GM19452 (cell line): ENCODE data around the gene KDELR3.

Experiments used
- ATAC-seq: cut with Tn5 transposase; IDR thresholded peaks from one replicate; pipeline ENCODE4 v1.9.1; 2021; ENCODE audit not compliant: unreplicated experiment

KDELR3 gene

DNA sequence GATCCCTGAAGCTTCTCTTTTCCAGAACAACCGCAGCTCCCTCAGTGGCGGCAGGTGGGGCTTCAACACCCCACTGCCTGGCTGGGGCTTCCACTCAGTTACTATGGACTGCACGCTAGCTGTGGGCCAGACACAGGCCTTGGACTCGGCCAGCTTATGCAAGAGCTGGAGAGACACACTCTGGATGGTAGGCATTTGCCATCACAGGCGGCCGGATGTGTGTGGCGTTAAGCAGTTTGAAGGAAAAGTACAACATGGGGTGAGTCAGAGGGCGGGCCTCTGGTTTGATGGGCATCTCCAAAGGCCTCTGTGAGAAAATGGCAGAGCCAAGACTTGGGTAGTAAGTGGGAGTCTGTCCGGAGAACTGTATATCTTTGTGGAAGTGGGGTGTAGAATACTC, 30.5 kb upstream of the KDELR3 start:
- ATAC-seq, result no peak

- ATAC-seq, result no peak
Measured at GRCh38 chr22:38440747-38441350, 27.0 kb upstream of the KDELR3 start.

DNA sequence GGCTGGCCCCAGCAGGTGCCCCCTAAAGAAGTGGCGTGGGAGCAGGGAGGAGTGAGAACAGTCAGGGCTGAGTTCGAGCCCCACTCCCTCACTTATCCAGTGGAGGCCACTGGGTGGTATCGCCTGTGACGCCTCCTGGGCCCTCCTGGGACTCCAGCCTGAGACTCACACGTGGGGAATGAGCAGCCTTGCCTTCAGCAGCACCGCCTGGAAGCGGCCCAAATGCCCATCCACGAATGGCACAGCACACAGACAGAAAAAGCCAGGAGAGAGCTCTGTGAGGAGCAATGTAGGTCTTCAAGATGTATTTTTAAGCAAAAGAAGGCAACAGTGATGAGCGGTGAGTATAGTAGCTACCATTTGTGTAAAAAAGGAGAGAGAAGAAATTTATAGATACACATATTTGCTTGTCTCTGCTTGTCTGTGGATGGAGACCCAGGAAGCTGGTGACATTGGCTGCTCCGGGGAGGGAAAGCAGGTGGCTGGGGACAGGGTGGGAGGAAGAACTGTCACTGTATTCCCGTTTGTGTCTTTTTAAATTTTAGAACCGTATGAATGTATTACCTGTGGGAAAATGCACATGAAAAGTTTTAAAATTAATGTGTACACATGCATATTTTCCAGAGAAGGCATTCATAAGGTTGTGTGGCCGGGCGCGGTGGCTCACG, 26.1 kb upstream of the KDELR3 start:
- no peak for ATAC-seq

GRCh38 chr22:38442967-38443627, 24.8 kb upstream of the KDELR3 start:
- ATAC-seq, result no peak

DNA sequence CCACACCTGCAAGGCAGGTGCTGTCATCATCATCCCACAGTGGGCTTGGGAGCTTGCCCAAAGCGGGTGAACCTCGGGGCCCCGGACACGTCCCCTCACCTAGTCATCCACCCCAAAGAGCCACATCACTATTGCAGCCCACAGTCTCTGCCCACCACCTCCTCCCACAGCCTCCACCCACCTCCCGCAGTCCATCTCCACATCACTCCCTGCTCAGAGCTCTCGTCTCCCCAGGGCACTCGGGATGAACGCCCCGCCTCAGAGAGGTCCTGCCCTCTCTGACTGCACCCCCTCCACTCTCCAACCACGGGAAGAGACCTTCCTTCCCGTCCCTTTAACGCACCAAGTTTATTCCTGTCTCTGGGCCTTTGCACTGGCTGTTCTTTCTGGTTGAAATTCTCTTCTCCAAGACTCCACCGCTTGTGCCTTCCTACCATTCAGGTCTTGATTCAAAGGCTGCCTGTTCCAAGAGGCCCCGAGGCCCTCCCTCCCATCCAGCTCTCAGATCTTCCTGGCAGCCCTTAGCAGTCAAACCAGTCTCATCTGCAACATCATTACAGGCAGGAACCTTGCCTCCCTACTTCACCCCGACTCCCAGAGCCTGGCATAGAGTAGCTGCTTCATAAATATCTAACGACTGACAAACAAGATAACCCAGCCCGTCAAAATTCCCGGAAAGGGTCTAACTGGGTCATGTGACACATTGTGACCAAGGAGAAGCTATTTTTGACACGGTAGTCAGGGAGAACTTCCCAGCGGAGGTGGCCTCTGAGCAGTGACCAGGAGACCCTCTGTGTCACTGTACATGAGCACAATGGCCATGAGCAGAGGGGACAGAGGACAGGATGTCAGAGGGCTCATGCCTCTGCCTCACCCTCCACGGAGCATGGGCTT, 24.0 kb upstream of the KDELR3 start:
- no peak for ATAC-seq

DNA sequence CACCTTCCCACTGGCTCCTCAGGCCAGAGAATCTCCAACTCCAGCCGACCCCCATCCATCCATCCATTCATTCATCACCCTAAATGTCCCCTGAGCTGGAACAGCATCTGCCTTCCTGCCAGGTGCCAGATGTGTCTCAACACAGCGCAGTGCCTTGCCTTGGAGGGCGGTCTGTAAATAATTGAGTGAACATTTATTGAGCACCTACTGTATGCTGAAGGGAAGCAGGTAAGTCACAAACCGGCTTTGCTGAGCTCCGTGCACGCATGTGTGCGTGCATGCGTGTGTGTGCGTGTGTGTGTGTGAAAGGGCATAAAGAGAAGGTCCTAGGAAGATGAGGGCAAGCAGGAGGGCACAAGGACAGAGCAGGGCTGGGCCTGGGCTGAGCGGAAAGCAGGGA, 23.1 kb upstream of the KDELR3 start:
- no peak for ATAC-seq

- ATAC-seq, result no peak
Measured at GRCh38 chr22:38446018-38446601, 21.8 kb upstream of the KDELR3 start.

- ATAC-seq, result no peak
Measured at GRCh38 chr22:38448945-38449745, 18.8 kb upstream of the KDELR3 start.

DNA sequence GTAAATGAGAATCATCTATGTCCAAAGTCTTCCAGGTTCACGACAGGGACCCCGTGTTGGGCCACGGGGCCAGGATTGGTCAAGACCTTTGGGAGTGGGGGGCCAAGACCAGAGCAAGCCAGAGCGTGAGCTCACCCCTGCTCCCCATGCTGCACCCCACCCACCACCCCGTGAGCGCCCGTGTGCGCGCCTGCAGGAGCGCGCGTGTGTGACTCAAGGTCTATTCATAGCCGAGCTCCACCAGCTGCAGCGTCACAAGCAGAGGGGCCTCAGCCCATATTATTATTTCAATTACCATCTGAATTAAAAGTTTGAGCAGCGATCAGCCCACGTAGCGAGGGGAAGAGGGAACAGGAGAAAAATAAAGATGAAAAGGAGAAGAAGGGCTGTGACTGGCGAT, 18.1 kb upstream of the KDELR3 start:
- no peak for ATAC-seq

DNA sequence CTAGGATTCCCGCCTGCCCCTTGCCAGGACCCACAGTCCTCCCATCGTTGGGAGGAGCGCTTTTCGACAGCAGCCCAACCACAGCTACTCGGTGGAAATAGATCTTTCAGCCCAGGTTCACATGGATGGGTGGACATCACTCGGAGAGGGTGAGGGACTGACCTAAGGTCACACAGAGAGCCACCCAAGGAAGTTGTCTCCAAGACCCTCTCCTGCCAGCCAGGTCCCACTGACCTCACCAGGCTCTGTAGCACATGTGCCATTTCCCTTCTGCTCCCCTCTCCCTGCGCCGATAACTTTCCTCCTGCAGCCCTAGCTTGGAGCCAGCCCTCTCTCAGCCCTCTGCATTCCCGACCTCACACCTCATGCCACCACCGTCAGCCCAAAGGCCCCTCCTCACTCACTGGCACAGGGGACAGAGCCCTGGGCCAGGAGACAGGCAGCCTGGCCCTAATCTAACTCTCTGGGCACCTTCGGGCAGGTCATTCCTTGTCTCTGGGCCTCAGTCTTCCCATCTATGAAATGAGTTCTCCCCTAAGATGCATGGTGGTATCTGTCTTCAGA, 17.6 kb upstream of the KDELR3 start:
- ATAC-seq, result no peak

GRCh38 chr22:38451404-38451803, 16.5 kb upstream of the KDELR3 start:
- no peak for ATAC-seq

GRCh38 chr22:38451864-38452263, 16.0 kb upstream of the KDELR3 start:
- ATAC-seq, result no peak

DNA sequence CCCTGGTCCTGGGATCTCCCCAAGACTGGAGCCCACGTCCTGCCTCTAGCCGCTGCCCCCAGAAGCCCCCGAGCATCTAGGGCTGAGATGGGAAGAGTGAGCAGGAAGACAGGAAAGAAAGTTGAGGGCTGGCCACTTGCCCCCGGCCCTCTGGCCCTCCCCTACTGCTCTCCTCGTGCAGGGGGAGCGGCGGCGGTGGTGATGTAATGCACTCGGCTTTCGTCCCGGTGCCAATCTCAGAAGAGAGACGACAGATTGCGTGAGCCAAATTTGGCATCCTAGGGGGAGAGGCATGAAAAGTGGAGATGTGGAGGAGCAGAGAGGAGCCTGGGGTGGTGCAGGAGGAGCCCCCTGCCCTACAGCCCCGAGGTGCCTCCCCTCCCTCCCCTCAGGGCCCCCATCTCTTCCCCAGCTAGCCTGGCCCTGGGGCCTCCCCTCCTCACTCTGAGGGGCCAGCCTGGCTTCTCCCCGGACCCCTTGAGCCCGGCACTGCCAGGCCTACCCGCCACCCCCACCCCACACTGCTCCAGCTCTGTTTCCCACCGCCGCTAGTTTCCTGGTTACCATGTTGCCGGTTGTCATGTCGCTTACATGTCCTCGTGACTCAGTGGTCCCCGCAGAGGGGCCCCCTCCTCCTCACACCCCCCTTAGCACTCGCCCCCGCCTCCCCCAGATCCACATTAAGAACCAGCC, 15.4 kb upstream of the KDELR3 start:
- no peak for ATAC-seq

GRCh38 chr22:38453066-38453672, 14.7 kb upstream of the KDELR3 start:
- ATAC-seq, result no peak

- ATAC-seq, result no peak
Measured at GRCh38 chr22:38453996-38454352, 13.9 kb upstream of the KDELR3 start.

GRCh38 chr22:38454353-38455075, 13.4 kb upstream of the KDELR3 start:
- no peak for ATAC-seq

GRCh38 chr22:38455076-38455529, 12.8 kb upstream of the KDELR3 start, which contains the start of gene KCNJ4:
KCNJ4 (minus strand) TSS chr22:38455199; CDS start chr22:38428132, 27,067 bp downstream.
- ATAC-seq, result no peak
